GM13976 (cell line): ENCODE data around the gene HEPHL1.

Experiments
- DNase-seq: peaks from one replicate; pipeline ENCODE4 v3.0.0; 2012; ENCODE audit warnings: low spot score
- in situ Hi-C: fragments of 300-500 bp; cut with MboI; formaldehyde crosslinking; loops from one replicate; pipeline ENCODE4 v1.12.0; 2022; ENCODE audit warnings: low sequenced_read_pairs, mixed read lengths, inconsistent platforms; ENCODE audit not compliant: unreplicated experiment
- TF ChIP-seq, protein P1 (sequence below): IDR thresholded peaks from 2 replicates; pipeline ENCODE4 v1.5.1; 2012; ENCODE audit warnings: borderline replicate concordance, mild to moderate bottlenecking; ENCODE audit not compliant: insufficient read depth; ENCODE audit errors: extremely low read depth, missing control alignments, control extremely low read depth

The HEPHL1 gene

DNA sequence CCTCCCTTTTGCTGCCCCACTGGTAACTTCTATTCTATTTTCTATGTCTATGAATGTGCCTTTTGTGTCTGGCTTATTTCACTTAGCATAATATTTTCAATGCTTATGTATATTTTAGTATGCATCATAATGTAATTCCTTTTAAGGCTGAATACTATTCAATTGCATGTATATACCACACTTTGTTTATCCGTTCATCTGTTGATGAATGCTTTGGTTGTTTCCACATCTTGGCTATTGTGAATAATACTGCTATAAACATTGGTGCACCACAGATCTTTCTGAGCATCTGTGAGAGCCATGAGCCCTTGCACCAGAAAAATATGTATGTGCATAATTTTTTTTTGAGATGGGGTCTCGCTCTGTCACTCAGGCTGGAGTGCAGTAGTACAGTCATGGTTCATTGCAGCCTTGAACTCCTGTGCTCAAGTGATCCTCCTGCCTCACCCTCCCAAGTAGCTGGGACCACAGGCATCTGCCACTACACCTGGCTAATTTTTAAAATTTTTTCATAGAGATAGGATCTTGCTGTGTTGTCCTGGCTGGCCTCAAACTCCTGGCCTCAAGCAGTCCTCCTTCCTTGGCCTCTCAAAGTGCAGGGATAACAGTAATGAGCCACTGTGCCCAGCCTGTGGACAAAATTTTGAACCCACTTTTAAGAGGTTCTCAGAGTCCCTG, 27.0 kb downstream of the HEPHL1 start:
- TF ChIP-seq, protein P1, sequence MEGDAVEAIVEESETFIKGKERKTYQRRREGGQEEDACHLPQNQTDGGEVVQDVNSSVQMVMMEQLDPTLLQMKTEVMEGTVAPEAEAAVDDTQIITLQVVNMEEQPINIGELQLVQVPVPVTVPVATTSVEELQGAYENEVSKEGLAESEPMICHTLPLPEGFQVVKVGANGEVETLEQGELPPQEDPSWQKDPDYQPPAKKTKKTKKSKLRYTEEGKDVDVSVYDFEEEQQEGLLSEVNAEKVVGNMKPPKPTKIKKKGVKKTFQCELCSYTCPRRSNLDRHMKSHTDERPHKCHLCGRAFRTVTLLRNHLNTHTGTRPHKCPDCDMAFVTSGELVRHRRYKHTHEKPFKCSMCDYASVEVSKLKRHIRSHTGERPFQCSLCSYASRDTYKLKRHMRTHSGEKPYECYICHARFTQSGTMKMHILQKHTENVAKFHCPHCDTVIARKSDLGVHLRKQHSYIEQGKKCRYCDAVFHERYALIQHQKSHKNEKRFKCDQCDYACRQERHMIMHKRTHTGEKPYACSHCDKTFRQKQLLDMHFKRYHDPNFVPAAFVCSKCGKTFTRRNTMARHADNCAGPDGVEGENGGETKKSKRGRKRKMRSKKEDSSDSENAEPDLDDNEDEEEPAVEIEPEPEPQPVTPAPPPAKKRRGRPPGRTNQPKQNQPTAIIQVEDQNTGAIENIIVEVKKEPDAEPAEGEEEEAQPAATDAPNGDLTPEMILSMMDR: no peak
- DNase-seq: no peak
- in situ Hi-C loops: no loop called here

DNA sequence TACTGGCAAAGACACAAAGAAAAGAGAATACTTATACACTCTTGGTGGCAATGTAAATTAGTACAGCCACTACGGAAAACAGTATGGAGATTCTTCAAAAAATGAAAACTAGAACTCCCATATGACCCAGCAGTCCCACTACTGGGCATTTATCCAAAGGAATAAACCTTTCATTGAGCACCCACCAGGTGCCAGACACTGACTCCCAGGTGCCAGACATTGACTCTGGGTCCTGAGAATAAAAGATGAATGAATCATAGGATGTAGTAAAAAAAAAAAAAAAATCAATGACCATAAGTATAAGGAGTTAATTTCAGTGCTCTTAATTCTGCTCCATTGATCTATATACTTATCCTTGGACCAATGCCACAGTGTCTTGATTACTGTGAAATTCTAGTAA, 28.2 kb downstream of the HEPHL1 start:
- DNase-seq: no peak
- in situ Hi-C loops: no loop called here
- TF ChIP-seq, protein P1: no peak

DNA sequence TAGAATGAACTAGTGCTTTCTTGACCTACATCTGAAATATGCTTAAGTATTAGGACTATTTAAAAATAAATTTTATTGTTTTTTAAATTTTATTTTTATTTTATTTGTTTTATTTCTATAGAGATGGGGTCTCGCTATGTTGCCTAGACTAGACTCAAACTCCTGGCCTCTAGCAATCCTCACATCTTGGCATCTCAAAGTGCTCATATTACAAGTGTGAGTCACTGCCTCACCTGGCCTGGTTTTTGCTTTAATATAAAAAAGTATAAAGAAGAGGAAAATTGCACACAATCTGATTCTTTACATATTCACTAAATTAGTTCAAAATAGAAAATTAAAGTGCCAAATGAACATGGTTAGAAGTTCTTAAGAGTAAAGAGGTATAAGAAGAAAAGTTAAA, 37.5 kb downstream of the HEPHL1 start:
- TF ChIP-seq, protein P1: no peak
- DNase-seq: no peak

DNA sequence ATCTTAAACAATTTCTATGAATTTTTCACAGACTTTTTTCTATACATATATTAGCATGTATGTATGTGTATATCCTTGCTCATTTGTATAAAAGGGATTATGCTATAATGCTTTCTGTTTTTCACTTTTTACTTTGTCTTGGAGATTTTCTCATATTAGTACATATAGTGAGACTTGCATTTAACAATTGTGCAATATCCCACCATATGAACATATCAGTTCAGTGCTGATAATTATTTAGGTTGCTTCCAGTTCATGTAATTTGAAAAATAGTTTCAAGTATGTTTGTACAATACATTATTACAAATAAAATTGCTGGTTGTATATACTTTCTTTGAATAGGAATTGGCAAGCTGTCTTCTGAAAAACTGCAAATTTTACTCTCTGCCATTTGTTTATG, 37.9 kb downstream of the HEPHL1 start:
- in situ Hi-C loops: no loop called here
- TF ChIP-seq, protein P1: no peak
- DNase-seq: no peak

More for the DNA sequence above, 37.5 kb downstream of the HEPHL1 start:
- in situ Hi-C loops: no loop called here

DNA sequence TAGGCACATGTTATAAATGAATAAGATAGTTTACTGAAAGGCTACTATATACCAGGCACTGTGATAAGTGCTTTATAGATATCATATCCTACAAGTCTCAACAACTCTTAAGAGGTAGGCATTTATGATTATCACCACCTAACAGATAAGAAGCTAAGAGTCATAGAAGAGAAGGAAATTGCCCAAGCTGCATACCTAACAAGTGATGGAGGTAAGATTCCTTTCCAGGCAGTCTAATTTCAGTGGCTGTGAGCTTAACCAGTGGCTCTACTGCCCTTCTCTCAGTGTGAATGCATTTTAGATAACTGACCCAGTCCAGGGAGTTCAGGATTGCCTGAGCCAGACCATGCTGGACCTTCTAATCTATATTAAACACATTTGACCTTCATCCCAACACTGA, 39.2 kb downstream of the HEPHL1 start:
- in situ Hi-C loops: no loop called here
- TF ChIP-seq, protein P1: no peak
- DNase-seq: no peak

DNA sequence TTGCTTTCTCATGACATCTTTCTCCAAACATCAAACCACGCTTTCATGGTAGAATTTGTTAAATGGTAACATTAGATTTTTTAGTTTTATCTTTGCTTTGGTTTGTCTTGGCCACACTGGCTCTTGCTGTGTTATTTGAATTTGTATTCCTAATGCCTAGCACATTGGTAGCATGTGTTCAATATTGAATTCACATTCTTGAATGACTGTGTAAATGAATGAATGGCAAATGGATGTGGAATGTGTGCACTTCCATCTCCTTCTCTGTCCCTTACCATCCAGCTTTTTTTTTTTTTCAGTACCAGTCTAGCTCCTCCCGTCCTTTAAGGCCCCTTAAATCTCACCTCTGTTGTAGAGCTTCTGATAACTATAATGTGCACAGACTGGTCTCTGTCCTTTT, 41.2 kb downstream of the HEPHL1 start:
- in situ Hi-C loops: no loop called here
- DNase-seq: no peak
- TF ChIP-seq, protein P1: no peak
